CD4-positive, alpha-beta T cell treated with Interleukin-15 for 4 hours (primary cell): ENCODE measurements around the gene DLG5.

Experiments used
- DNase-seq: peaks from one replicate; pipeline ENCODE4 v3.0.0-alpha.2; 2020; ENCODE audit warnings: low spot score

The DLG5 gene

DNA sequence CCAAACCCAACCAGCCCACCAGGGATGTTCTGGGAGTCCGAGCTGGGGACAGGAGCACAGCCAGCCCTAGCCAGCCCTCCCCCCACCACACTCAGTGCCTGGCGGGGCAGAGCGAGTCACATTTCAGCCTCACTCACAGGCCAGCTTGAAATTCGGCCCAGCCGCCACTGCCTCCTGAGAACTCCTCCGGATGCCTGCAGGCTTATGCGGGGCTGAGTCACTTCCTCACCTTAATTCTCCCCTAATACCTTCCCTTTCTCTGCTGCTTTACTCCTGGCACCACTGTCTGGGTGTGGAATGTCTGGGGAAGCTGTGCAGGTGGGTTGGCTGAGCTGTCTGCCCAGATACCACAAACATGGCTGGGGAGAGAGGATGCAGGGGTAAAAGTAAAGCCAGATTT lies 22.6 kb upstream of the DLG5 start:
- no peak for DNase-seq

DNA sequence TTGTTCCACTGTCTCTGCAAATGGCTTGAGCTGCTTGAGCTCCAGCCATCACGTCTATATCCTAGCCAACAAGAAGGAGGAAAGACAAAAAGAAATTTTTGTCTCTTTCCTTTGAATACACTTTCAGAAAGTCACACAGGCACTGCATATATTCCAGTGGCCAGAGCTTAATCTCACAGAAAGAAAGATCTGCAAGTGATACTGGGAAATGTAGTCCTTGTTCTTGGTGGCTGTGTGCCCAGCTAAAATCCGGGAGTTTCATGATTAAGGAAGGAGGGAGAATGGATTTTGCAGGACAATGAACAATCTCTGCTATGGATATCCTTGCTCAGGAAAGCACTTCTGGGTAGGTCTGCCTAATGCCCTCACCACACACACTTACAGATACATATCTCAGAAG lies 19.5 kb upstream of the DLG5 start:
- DNase-seq, result no peak

DNA sequence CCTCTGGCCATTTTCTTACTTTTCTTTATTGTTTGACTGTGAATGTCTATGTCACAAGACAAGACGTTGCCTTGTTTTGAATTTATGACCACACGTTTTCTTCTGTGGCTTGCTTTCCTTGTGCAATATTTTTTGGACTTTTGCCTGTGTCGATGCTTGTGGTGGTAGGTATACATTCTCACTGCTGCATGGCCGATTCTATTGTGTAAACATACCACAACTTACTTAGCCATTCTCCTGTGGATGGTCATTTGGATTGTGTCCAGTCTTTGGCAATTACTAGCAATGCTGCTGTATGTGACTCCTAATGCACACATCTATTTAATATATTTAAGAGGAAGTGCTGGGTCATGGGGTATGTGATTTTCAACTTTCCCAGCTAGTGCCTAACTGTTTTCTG lies 18.0 kb upstream of the DLG5 start:
- DNase-seq, result no peak

DNA sequence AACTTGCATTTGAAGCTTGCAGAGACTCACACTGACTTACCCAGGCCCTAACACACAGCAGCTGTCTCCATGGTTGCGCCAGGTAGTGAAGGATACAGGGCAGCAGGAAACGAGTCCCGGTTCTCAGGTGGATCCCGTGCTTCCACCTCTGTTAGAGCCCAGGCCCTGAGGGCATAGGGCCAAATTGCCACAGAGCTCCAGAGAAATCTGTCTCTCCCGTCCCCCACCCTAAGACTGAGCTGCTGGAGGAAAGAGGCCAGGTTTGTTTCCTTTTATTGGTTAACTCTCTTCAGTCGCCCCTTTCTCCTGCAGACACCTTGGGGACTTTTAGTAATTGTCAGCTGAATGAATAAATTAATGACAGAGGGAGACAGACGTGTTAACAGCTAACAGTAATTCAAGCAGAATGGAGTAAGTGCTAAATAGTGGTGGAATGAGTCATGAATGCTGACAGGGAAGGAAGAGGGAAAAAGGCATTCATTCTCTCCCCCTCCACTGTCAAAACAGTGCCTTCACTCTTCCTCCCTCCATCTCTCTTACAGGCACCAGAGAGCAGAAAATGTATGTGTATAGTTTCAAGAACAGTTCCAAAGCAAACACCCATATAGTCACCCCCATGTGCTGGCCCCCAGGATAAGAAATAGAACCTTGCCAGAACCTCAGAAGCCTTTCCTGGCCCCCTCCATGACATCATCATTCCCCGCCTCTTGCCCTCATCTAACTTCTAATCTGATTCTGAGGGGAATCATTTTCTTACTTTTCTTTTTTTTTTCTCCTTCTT lies 16.8 kb upstream of the DLG5 start:
- DNase-seq, result no peak

DNA sequence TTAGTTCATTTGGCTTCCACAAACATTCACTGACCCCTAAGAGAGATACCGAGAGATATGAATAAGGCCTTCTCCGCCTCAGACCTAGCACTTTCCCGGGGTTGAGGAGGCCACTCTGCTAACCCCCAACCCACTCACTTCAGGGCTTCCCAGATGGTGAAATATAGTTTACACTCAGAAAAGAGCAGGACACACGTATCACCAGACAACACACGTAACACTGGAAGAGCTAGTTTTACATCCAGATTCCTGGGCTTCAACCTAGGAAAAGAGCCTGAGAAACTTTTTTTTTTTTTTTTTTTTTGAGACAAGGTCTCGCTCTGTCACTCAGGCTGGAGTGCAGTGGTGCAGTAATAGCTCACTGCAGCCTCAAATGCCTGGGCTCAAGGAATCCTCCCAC lies 15.2 kb upstream of the DLG5 start:
- no peak for DNase-seq

DNA sequence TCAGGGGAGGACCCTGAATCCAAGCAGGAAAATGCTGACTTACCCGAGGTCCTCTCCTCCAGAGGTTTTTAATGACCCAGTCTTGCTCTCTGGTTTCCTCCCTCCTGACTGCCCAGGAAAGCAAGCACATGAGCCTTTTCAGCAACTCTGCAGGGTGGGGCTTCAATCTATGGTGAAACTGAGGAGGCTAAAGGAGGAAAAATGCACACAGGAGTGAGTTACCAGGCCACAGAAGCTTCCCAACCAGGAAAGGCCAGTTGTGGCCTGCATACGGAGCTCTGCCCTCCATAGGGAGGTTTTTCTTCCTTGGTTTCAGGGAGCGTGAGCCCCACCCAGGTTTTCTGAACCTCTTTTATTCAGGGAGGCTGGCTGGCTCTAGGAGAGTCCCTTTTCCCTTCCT lies 14.1 kb upstream of the DLG5 start:
- DNase-seq, result no peak

DNA sequence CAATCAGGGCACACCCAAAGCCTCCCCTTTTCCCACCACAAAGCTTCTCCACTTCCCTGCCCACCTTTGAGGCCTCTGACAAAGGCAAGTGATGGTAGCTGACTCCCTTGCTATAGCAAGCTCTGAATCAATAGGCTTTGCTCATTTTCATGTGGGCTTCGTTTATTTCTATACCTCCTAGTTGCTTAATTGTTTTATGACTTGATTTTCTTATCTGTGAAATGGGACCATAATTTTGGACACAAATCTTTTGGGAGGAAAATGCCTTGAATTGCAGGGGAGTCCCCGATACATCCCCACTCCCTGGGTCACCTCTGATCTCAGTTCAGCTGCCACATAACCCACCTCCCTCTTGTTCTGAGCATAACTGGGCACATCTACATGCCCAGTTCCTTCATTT lies 13.7 kb upstream of the DLG5 start:
- no peak for DNase-seq

DNA sequence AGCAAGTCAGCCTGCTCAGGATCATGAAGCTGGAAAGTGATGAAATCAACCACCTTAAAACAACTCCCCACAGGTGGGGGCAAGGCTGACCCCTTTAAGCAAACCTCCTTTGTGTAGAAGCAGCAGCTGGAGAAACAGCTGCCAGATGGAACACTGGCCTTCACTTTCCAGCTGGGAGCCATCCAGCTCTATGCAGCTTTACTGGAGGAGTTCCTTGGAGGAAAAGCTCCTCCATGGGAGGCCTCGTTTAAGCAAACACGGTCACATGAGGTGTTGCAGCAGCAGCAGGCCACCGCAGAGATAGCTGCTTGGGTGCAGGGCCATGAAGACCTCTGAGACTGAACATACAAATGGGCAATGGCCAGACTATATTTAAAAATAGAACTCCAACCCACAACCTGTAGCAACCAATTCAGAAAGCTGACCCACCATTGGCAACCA lies 13.0 kb upstream of the DLG5 start:
- DNase-seq, result no peak

DNA sequence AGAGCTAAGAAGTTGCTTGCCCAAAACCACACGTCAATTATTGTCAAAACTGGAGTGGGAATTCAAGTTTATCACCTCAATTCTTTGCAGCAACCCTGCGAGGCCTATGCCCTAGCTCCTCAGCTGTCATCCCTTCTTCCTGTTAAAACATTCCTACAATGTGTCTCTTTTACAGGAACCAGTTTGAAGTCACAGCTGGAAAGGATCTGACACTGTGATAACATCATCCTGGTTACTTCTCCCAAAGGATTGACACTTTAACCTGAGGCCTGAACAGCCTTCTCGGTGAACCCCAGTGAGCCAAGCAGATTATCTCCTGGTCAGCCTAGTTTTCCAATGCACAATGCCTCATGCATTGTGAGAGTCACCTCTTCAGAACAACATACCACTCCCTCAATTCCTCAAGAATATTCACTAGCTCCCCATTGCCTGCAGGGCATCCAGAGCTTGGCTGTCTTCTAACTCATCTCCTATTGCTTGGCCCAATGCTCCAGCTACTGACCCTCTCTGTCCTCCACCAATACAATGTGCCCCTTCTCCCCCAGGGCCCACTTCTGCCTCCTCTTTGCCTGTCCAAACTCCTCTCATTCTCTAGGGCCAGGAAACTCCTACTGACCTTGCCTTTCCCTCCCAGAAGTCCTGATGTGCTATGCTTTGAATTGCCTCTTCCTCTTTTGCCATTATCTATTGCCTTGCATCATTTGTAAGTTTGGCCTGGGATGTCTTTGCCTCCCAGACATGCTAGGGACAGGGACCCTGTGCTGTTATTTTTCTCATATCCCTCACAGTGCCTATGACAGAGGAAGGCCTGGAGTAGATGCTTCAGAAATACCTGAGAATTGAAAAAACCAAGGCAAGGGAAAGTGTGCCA lies 10.4 kb upstream of the DLG5 start:
- no peak for DNase-seq

DNA sequence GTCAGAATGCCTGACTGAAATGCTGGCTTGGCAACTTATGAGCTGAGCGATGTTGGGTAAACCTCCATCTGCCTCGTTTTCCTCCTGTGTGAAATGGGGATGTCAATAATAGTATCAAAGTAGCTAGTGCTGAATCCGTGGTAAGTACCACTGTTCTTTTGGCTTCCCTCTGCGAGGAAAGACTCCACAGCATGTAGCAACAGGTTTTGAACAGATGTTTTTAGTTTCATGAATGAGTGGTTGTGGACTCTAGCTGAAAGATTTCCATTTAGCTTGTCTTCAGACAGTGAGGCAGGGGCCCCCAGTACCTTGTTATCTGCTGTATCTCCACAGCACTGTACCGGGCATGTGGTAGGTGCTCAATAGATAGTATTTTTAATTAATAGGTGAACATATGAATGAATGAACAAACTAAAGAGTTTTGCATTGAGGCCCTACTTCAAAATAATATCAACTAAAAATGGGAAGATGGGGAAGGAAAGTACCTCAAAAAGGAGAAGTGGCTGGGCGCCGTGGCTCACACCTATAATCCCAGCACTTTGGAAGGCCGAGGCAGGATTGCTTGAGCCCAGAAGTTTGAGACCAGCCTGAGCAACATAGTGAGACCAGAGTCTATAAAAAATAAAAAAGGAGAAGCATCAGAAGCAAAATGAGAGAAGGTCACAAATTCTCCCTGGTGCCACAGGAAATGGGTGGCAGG lies 5.6 kb upstream of the DLG5 start:
- DNase-seq, result no peak

DNA sequence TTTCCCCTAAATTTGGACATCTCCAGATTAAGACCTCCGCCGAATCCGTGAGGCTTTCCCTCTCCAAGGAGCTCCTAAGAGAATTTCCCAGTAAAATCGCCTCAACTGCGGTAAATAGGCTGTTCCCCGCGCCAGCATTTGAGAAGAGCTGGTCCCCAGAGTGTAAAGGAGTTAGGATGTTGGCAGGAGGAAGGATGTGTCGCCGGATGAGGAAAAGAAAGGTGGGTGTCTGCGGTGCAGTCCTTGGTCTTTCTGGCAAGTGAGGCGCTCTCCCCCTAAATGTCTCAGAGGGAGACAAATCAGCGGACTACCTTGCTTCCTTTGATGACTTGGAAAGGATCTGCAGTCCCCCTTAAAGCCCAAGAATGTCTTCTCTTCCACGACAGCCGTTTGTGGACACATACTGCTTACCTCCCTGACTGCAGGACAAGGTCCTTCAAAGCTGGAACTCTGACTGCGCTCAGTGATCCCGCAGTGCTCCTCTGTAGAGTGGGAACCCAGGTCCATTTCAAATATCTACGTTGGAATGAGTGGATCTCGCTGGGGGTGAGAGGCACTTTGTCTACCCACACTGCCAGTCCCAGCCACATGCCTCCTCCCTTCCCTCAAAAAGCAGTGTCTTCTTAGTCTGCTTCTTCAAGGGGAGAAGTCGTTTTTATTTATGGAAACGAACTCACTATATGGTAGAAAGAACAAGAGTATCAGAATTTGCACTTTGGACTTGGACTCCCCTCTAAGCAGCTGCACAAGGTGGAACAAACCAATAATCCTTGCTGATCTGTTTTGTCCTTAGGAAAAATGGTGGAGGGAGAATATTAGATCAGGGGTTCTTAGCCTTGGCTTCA lies 1.1 kb upstream of the DLG5 start:
- DNase-seq, result no peak

DNA sequence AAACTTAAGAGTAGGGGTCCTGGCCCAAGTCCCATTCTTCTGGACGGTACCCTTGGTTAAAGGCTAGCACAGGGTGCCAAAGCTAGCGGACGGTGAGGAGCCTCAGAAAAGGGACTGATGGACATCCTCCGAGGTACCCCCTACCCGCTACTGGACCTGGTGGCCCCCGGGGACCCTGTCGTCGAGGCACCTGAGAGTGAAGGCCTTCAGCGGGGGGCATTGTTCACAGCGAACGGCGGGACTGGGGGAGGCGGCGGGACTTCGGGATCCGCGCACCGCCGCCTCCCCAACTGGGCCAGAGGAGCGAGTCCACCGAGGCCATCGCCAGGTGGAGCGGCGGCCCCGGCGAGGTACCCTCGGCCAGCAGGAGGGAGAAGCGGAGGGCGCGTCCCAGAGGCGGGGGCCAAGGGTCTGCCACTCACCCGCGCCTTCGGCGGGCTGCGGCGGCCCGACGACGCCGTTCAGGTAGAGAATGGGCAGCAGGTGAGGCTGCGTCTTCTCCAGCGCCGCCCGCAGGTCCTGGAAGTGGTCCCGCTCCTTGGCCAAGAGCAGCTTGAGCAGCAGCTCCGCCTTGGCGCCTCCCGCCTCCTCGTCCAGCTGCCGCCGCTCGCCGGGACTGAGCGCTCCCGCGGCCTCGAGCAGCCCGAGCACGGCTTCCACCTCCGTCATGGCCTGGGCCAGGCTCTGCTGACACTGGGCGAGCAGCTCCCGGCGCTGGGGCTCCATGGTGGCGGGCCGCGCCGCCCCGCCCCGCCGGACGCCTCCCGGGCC lies 575 bp downstream of the DLG5 start:
- DNase-seq, result no peak

DNA sequence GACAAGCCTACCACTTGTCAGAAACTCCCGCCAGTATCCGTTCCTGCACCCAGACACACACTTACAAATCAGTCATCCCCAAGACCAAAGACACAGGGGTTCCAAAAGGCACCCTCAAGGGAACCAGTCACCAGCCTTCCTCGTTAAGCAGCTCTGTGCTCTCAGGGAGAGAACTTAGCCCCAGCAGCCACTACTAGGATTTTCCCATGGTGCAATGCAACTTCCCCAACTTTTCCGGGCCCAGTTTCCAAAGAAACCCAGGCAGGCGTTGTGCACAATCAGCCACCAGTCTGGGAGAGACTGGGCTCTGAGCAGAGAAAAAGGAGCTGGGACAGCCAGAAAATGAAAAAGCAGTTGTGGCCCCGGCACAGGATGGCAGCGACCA lies 1.2 kb downstream of the DLG5 start:
- DNase-seq, result no peak

DNA sequence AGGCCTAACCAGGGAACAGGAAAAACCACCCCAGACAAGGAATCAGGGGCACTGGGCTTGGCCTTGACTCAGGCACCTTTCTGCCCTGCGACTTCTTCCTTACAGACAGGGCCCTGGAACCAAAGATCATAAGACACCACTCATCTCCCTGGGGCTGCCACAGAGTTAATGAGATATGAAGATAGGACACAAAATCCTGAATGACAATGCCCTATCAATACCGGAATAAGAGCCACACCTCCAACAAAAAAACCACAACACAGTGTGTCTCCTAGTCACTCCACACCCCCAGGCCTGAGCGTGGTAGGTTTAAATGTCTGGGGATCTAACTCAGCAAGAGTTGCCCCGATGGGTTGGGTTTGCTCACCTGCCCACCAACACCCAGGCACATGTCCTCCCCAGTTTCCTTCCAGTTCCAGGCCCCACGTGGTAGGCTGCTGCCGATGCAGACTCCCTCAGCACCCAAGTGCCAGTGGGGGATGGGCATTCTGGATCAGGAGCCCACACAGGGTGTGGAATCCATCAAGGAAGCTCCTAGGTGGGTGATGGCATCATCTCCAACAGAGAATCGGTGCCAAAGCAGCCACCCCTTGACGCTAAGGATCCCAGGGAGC lies 3.9 kb downstream of the DLG5 start:
- DNase-seq, result no peak

DNA sequence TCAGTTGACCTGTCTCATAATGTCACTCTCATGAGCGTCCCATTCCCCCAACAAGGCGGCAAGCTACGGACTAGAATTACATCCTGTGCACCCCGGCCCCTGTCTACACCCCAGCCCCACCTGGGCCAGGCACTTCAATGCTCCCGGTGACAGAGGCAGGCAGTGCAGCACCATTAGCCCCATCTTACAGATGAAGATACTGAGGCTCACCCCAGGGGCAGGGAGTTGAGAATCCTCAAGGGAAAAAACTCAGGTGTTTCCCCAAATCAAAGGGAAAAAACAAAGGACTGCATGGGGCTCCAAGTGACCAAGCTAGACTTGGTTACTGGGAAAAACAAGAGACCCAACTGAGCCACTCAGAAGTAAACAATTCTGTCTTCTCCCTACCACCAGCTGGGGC lies 4.5 kb downstream of the DLG5 start:
- no peak for DNase-seq

DNA sequence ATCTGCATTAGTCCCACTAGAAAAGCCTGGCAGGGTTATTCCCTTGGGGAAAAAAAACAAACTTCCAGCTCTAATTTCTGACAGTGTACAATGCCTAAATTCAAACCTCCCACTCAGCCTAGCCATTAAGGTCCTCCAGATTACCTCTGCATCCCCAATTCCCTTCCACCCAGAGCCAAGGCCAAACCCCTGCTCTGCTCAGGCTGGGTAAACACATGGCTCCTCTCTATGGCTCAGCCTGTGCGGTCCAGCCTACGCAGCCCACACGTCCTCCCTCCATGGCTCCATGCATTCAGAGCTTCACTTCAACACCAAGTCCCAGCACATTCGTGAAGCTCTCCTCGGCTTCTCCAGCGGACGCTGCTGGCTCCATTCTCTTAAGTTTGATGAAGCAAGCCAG lies 5.2 kb downstream of the DLG5 start:
- no peak for DNase-seq

DNA sequence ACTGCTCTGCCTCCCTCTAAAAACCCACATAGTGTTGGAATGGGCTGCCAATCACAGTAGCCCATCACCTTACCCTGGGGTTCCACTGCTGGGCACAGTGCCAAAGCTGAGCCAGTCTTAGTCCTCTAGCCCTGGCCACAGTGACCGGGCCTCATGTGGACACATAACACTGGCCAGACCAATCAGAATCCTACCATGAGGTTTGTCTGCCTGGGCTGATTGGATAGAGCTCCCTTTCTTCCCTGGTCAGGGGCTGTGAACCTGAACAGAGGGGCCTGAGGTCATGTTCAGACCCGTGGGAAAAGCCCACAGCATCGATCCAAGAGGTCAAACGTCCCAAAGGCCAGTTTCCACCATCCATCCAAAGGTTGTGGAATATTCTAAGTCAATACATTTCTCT lies 6.1 kb downstream of the DLG5 start:
- DNase-seq, result no peak

DNA sequence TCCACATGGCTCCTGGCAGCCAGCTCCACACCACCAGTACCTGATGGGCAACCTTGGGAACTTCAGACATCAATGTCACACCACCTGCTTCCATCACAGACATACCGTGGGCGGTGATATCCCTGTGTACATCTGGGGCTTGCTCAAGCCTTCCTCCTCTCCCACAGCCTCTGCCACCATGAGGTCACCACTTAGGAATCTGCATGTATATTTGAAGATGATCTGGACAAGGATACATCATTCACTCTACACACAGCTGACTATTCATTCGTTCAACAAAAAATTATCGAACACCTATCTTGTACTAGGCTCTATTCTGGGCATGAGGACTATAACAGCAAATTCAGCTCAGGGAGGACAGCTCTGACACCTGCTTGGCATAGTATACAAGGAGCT lies 6.8 kb downstream of the DLG5 start:
- DNase-seq, result no peak

DNA sequence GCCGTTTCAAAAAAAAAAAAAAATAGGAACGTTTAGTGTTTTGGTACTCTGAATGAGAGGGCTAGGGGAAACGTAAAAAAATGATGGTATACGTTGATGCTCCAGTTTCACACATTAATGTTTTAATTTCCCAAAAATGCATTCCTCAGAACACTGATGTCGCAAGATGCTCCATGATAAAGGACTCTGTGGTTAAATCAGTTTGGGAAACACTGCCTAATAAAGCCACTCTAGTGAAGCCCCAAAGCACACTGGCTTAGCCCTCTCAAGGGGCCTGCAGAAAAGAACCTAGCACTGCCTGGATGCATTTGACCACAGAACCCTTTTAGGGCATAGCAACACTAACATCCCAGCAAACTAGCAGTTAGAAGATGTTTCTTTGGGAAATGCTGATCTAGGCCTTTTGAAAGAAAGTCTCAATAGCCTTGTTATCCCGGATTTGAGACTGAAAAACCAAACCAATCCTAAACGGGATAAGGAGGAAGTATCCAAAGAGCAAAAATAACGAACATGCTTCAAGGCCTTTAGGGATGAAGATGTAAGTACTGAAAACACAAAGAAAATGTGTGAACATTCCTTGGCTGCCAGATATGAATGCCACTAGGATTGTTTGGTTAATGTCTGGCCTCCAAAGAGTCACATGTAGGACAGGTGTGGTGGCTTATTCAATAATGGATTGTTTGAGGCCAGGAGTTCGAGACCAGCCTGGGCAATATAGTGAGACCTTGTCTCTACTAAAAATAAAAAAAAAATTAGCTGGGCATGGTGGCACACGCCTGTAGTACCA lies 11.0 kb downstream of the DLG5 start:
- no peak for DNase-seq

DNA sequence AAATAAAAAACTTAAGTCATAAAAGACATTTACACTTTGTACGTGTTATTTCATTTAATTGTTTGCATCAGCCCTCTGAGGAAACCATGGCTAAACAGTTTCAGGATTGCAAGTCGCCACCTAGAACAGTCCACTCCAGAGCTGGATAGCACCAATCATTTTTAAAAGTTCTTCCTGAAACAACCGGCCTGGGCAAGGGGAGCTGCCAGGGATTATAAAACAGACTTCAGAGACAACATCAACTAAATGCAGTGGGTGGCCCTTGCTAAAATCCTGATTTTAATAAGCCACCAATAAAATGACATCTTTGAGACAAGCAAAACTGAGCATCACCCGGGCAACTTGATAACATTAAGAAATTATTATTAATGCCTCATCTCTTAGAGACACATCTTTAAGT lies 13.5 kb downstream of the DLG5 start:
- no peak for DNase-seq
